Endothelial cell of umbilical vein (primary cell): ENCODE measurements around the gene TMEM208. TPM values are rescaled to one million over a fixed set of nuclear protein-coding genes. Genes with fewer than 3 reads are reported as not detected.

ENCODE experiments used
- BruUV-seq: library from RNA; stranded (reverse); fragments of 400-500 nt; replicated peaks from 2 replicates; lab custom pipeline; 2021; lab: Mats Ljungman, UMichigan
- CTCF ChIA-PET: fragments of 300-600, 350-600 bp; sonication (Branson Sonifier 250); formaldehyde crosslinking; loops from one replicate; lab custom pipeline; 2021; ENCODE audit warnings: antibody characterized with exemption, inconsistent platforms; lab: Charles Lee
- POLR2A ChIA-PET: fragments of 300-600, 350-600 bp; sonication (Branson Sonifier 250); formaldehyde crosslinking; loops from one replicate; lab custom pipeline; 2021; ENCODE audit warnings: antibody characterized with exemption, inconsistent platforms; lab: Charles Lee
- DNase-seq: peaks from one replicate; pipeline ENCODE4 v3.0.0-alpha.2; 2011; ENCODE audit warnings: low read depth, low spot score
- FAIRE-seq: peaks from 2 replicates; lab custom pipeline; 2011; peaks lifted over from hg19 to GRCh38; lab: Jason Lieb, UNC
- H2AFZ ChIP-seq: 2 replicates; pipeline ENCODE4 v1.6.0; 2012; ENCODE audit warnings: low read depth, low read length, control low read depth, inconsistent platforms
- H3K27ac ChIP-seq: 2 replicates; pipeline ENCODE4 v1.5.1; 2011; ENCODE audit warnings: low read depth, mild to moderate bottlenecking, control low read depth, low read length, moderate library complexity; ENCODE audit not compliant: insufficient read depth
- H3K27me3 ChIP-seq, 2 experiments: 2 replicates each; pipeline versions ENCODE4 v1.6.0 to v1.6.1; 2011; ENCODE audit warnings: low read length in 2 of 2, mixed read lengths in 1 of 2; ENCODE audit not compliant: control insufficient read depth in 2 of 2, insufficient read depth in 2 of 2
- H3K36me3 ChIP-seq, 2 experiments: 2 replicates in 1 of 2; 3 replicates in 1 of 2; pipeline ENCODE4 v1.5.1; 2011; ENCODE audit warnings: low read length in 2 of 2, mild to moderate bottlenecking in 1 of 2, moderate library complexity in 1 of 2; ENCODE audit not compliant: control insufficient read depth in 2 of 2, insufficient read depth in 2 of 2; ENCODE audit errors: extremely low read depth in 1 of 2
- H3K4me1 ChIP-seq: 3 replicates; pipeline ENCODE4 v1.5.1; 2011; ENCODE audit warnings: mild to moderate bottlenecking, low read length; ENCODE audit not compliant: control insufficient read depth, insufficient read depth; ENCODE audit errors: extremely low read depth
- H3K4me2 ChIP-seq: 2 replicates; pipeline ENCODE4 v1.6.1; 2011; ENCODE audit warnings: low read length, control low read depth, mixed read lengths; ENCODE audit not compliant: insufficient read depth
- H3K4me3 ChIP-seq, 3 experiments: fragments of 200-600 bp in 1 of 3; sonication (generic), shearing (Covaris generic) in 1 of 3; replicated peaks in 1 of 3; 2 replicates each; pipeline ENCODE4 v1.5.1; 2011 to 2016; ENCODE audit warnings: control low read depth in 3 of 3, low read length in 3 of 3, mild to moderate bottlenecking in 2 of 3, inconsistent platforms in 1 of 3, low read depth in 1 of 3, moderate library complexity in 1 of 3; ENCODE audit not compliant: insufficient read depth in 1 of 3
- H3K79me2 ChIP-seq: 2 replicates; pipeline ENCODE4 v1.6.0; 2012; ENCODE audit warnings: low read length, inconsistent platforms; ENCODE audit not compliant: control insufficient read depth, insufficient read depth
- H3K9ac ChIP-seq: replicated peaks from 2 replicates; pipeline ENCODE3; 2011; ENCODE audit warnings: low read length, control low read depth; ENCODE audit not compliant: insufficient read depth; ENCODE audit errors: extremely low read depth
- H3K9me1 ChIP-seq: replicated peaks from 3 replicates; pipeline ENCODE4 v1.6.0; 2011; ENCODE audit warnings: mild to moderate bottlenecking, low read length; ENCODE audit not compliant: control insufficient read depth, insufficient read depth; ENCODE audit errors: extremely low read depth
- H3K9me3 ChIP-seq: replicated peaks from 2 replicates; pipeline ENCODE4 v1.5.1; 2012; ENCODE audit warnings: low read length, inconsistent platforms; ENCODE audit not compliant: control insufficient read depth, insufficient read depth
- H4K20me1 ChIP-seq: replicated peaks from 2 replicates; pipeline ENCODE3; 2011; ENCODE audit warnings: mild to moderate bottlenecking, low read length; ENCODE audit not compliant: control insufficient read depth, insufficient read depth; ENCODE audit errors: extremely low read depth
- CTCF ChIP-seq, 2 donors: IDR thresholded peaks; 1 replicate in 1 of 2; 2 replicates in 1 of 2; pipeline ENCODE4 v1.5.1; 2011; ENCODE audit warnings: low read length in 2 of 2, mild to moderate bottlenecking in 2 of 2, moderate library complexity in 2 of 2, control low read depth in 1 of 2, inconsistent platforms in 1 of 2, low read depth in 1 of 2; ENCODE audit not compliant: insufficient read depth in 1 of 2; ENCODE audit errors: extremely low read depth in 1 of 2
- EZH2 ChIP-seq: IDR thresholded peaks from 2 replicates; pipeline ENCODE4 v1.6.1; 2012; ENCODE audit warnings: borderline replicate concordance, low read depth, mild to moderate bottlenecking, moderate library complexity, low read length, inconsistent platforms; ENCODE audit not compliant: severe bottlenecking
- FOS ChIP-seq: IDR thresholded peaks from 2 replicates; pipeline ENCODE4 v1.6.1; 2011; ENCODE audit warnings: mild to moderate bottlenecking, low read length, moderate library complexity, borderline replicate concordance; ENCODE audit not compliant: insufficient read depth
- GATA2 ChIP-seq: IDR thresholded peaks from 2 replicates; pipeline ENCODE4 v1.7.0; 2011; ENCODE audit warnings: low read depth, mild to moderate bottlenecking, moderate library complexity, mixed read lengths, low read length; ENCODE audit not compliant: insufficient read length, insufficient read depth
- MAX ChIP-seq: IDR thresholded peaks from 2 replicates; pipeline ENCODE4 v1.6.1; 2011; ENCODE audit not compliant: insufficient read depth, insufficient read length
- MYC ChIP-seq: IDR thresholded peaks from one replicate; pipeline ENCODE4 v1.6.1; 2011; ENCODE audit warnings: mild to moderate bottlenecking, low read depth, low read length
- POLR2A ChIP-seq: IDR thresholded peaks from 2 replicates; pipeline ENCODE4 v1.6.1; 2012; ENCODE audit warnings: low read depth, mild to moderate bottlenecking, control low read depth, low read length
- POLR2AphosphoS5 ChIP-seq: IDR thresholded peaks from 2 replicates; pipeline ENCODE4 v1.6.1; 2012; ENCODE audit warnings: low read depth, mild to moderate bottlenecking, control low read depth, low read length, moderate library complexity; ENCODE audit not compliant: insufficient read depth
- dilution Hi-C: fragments of 300-500 bp; cut with MboI; formaldehyde crosslinking; loops from one replicate; pipeline ENCODE4 v1.15.0; 2019; ENCODE audit warnings: low sequenced_read_pairs; ENCODE audit not compliant: extremely low pct_ligation_motif_present
- intact Hi-C: fragments of 100-400 bp; cut with micrococcal nuclease; formaldehyde crosslinking; loops from one replicate; pipeline ENCODE4 v1.10.0; 2022
- polyA plus RNA-seq, 4 experiments: library from polyadenylated mRNA; depleted of rRNA in 3 of 4; stranded (reverse) in 3 of 4; unstranded in 1 of 4; fragments of >200 nt; gene quantifications; 2 replicates each; pipeline versions ENCODE4 v1.2.1 to v1.2.3, GENCODE V29; 2011 to 2012; ENCODE audit warnings: missing spikeins in 1 of 4
- total RNA-seq: library from RNA; stranded (reverse); gene quantifications from 2 replicates; pipeline ENCODE4 v1.2.3, GENCODE V29; 2021

TMEM208 gene
- total and polyA plus RNA-seq, 2 donors (not counting 3 experiments of a cell fraction or from before 2014, with no cell fraction given) = 35.3 to 94.0 TPM

- POLR2A ChIA-PET = interaction anchor here (0.8 to 1.8 kb wide), 3 partner anchors 10 to 30 kb away, joined by 3 to 8 read pairs (median 6); partner anchors contain the start of genes FHOD1 and TMEM208
- H3K27me3 ChIP-seq = no peaks in the 10 kb centered on the region
- H3K4me3 ChIP-seq = no peak overlapping the region
- dilution Hi-C loops (no loop called here), intact Hi-C loops (loop anchor here (1.0 to 2.0 kb wide), 2 partner anchors 10 to 18 kb away; partner anchors contain the start of genes ELMO3 and TMEM208)
- H4K20me1 ChIP-seq = no peaks in the 10 kb centered on the region
- DNase-seq (peak; percentile 66), FAIRE-seq (peak; percentile 93)
- H3K9me3 ChIP-seq = no peaks in the 10 kb centered on the region
- no peaks in the 10 kb centered on the region for H3K36me3 ChIP-seq
- no peak overlapping the region for H3K9ac ChIP-seq
- H2AFZ ChIP-seq = peak overlapping the region; percentile 69
- H3K27ac ChIP-seq = peak overlapping the region; percentile 30
- CTCF ChIA-PET = interaction anchor here (0.5 to 1.8 kb wide), 8 partner anchors 10 to 177 kb away, joined by 3 to 9 read pairs (median 3); partner anchors contain the start of genes ELMO3 and TMEM208
- TF ChIP-seq POLR2AphosphoS5 (peak; percentile 41), EZH2 (no peak), MAX (no peak), CTCF (IDR thresholded peaks at IDR 0.05; ENCODE audit: extremely low read depth in 1 of 2, insufficient read depth in 1 of 2, low read depth in 1 of 2, low read length in 2 of 2) (no peak), FOS (no peak), MYC (no peak), GATA2 (peak; percentile 29), POLR2A (peak; percentile 26)
- H3K9me1 ChIP-seq = no peaks in the 10 kb centered on the region
- H3K4me1 ChIP-seq = peaks cover 22% of the 10 kb centered on the region
- H3K79me2 ChIP-seq = no peaks in the 10 kb centered on the region
- BruUV-seq = no TSS peak
- H3K4me2 ChIP-seq = peak overlapping the region; percentile 1
Measured at GRCh38 chr16:67216612-67217490, 10.1 kb upstream of the TMEM208 start.
